GM19395 (cell line): ENCODE data around the gene PRPF6.

Source experiments
- ATAC-seq: cut with Tn5 transposase; IDR thresholded peaks from one replicate; pipeline ENCODE4 v1.9.1; 2021; ENCODE audit warnings: mild to moderate bottlenecking, moderate library complexity; ENCODE audit not compliant: unreplicated experiment

PRPF6 gene

GRCh38 chr20:63980806-63981728, at the start of gene PRPF6:
Gene PRPF6, plus strand, starts transcription at chr20:63981132. Its CDS starts 114 bp downstream, at chr20:63981246.
- ATAC-seq = peak; percentile 58

- no peak for ATAC-seq
Measured at GRCh38 chr20:63931735-63932134, 49.2 kb upstream of the PRPF6 start.

GRCh38 chr20:63932606-63933160, 48.2 kb upstream of the PRPF6 start:
- ATAC-seq = no peak

GRCh38 chr20:63933646-63934045, 47.3 kb upstream of the PRPF6 start:
- no peak for ATAC-seq

- ATAC-seq = no peak
Measured at GRCh38 chr20:63934271-63935068, 46.5 kb upstream of the PRPF6 start.

- ATAC-seq = no peak
Measured at GRCh38 chr20:63935447-63935846, 45.5 kb upstream of the PRPF6 start.

GRCh38 chr20:63937596-63937995, 43.3 kb upstream of the PRPF6 start:
- no peak for ATAC-seq

- no peak for ATAC-seq
Measured at GRCh38 chr20:63939061-63939935, 41.6 kb upstream of the PRPF6 start.

- ATAC-seq = no peak
Measured at GRCh38 chr20:63940071-63940471, 40.9 kb upstream of the PRPF6 start.

- no peak for ATAC-seq
Measured at GRCh38 chr20:63940472-63941266, 40.3 kb upstream of the PRPF6 start.

- no peak for ATAC-seq
Measured at GRCh38 chr20:63941282-63942081, 39.5 kb upstream of the PRPF6 start.

- ATAC-seq = no peak
Measured at GRCh38 chr20:63942250-63942951, 38.5 kb upstream of the PRPF6 start.

GRCh38 chr20:63942969-63943807, 37.7 kb upstream of the PRPF6 start:
- ATAC-seq = no peak

GRCh38 chr20:63943808-63944077, 37.2 kb upstream of the PRPF6 start:
- ATAC-seq = no peak

- ATAC-seq = no peak
Measured at GRCh38 chr20:63944078-63944941, 36.6 kb upstream of the PRPF6 start.

GRCh38 chr20:63945031-63945658, 35.8 kb upstream of the PRPF6 start:
- no peak for ATAC-seq
